Prostate gland (tissue), 2 donors: ENCODE measurements around the gene ABCB8.

Experiments used
- POLR2A ChIP-seq: fragments of 450-650 bp; IDR thresholded peaks from one replicate; pipeline ENCODE4 v1.6.1; 2016; ENCODE audit warnings: antibody characterized with exemption, mild to moderate bottlenecking
- POLR2AphosphoS5 ChIP-seq: sonication (generic); formaldehyde crosslinking; IDR thresholded peaks from one replicate; pipeline ENCODE4 v1.6.1; 2017; ENCODE audit warnings: antibody characterized with exemption
- TF ChIP-seq, protein P1 (sequence below), 4 experiments: fragments of 200-600 bp in 2 of 4; fragments of 450-650 bp in 2 of 4; sonication (generic) in 2 of 4; IDR thresholded peaks; 1 replicate in 3 of 4; 2 replicates in 1 of 4; pipeline ENCODE4 v1.5.1; 2016 to 2019; ENCODE audit warnings: antibody characterized with exemption in 4 of 4, mild to moderate bottlenecking in 2 of 4, moderate library complexity in 2 of 4

GRCh38 chr7:151015967-151016366, 12.3 kb upstream of the ABCB8 start:
- TF ChIP-seq, protein P1, sequence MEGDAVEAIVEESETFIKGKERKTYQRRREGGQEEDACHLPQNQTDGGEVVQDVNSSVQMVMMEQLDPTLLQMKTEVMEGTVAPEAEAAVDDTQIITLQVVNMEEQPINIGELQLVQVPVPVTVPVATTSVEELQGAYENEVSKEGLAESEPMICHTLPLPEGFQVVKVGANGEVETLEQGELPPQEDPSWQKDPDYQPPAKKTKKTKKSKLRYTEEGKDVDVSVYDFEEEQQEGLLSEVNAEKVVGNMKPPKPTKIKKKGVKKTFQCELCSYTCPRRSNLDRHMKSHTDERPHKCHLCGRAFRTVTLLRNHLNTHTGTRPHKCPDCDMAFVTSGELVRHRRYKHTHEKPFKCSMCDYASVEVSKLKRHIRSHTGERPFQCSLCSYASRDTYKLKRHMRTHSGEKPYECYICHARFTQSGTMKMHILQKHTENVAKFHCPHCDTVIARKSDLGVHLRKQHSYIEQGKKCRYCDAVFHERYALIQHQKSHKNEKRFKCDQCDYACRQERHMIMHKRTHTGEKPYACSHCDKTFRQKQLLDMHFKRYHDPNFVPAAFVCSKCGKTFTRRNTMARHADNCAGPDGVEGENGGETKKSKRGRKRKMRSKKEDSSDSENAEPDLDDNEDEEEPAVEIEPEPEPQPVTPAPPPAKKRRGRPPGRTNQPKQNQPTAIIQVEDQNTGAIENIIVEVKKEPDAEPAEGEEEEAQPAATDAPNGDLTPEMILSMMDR (IDR thresholded peaks at IDR 0.05), result no peak
- TF ChIP-seq POLR2AphosphoS5, result no peak
- no peak for TF ChIP-seq POLR2A
